AG09309 (cell line): ENCODE data around the gene MYDGF.

Experiments
- DNase-seq: peaks from one replicate; pipeline ENCODE4 v3.0.0-alpha.2; 2010; ENCODE audit warnings: low read depth
- H3K4me3 ChIP-seq: 2 replicates; pipeline ENCODE4 v1.5.1; 2011; ENCODE audit warnings: mild to moderate bottlenecking, low read depth, low read length, moderate library complexity; ENCODE audit not compliant: control insufficient read depth
- TF ChIP-seq, protein P1 (sequence below): IDR thresholded peaks from 2 replicates; pipeline ENCODE4 v1.5.1; 2011; ENCODE audit warnings: mild to moderate bottlenecking, low read depth, low read length, inconsistent platforms; ENCODE audit not compliant: insufficient read depth, control insufficient read depth; ENCODE audit errors: missing control alignments

Gene MYDGF

DNA sequence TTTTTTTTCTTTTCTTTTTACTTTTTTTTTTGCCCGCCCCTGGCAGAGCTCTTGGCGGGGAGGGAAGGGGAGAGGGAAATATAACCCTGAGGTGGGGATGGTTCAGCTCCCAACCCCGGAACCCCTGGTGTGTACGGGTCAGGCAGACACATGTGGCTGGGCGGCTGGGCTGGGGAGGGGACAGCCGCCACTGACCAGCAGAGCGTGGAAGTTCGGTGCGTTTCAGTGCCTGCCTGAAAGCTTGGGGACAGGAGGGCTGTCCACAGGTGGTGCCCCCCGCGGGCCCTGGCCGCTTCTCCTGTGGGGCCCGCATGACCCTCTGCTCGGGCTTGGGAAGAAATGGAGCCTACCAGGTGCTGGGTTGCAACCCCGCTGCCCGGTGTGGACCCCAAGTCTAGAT lies 5.2 kb upstream of the MYDGF start:
- no peak overlapping the region for H3K4me3 ChIP-seq
- no peak for DNase-seq
- TF ChIP-seq, protein P1, sequence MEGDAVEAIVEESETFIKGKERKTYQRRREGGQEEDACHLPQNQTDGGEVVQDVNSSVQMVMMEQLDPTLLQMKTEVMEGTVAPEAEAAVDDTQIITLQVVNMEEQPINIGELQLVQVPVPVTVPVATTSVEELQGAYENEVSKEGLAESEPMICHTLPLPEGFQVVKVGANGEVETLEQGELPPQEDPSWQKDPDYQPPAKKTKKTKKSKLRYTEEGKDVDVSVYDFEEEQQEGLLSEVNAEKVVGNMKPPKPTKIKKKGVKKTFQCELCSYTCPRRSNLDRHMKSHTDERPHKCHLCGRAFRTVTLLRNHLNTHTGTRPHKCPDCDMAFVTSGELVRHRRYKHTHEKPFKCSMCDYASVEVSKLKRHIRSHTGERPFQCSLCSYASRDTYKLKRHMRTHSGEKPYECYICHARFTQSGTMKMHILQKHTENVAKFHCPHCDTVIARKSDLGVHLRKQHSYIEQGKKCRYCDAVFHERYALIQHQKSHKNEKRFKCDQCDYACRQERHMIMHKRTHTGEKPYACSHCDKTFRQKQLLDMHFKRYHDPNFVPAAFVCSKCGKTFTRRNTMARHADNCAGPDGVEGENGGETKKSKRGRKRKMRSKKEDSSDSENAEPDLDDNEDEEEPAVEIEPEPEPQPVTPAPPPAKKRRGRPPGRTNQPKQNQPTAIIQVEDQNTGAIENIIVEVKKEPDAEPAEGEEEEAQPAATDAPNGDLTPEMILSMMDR: no peak

GRCh38 chr19:4673726-4674125 lies 3.6 kb upstream of the MYDGF start:
- TF ChIP-seq, protein P1: no peak
- no peak for DNase-seq
- H3K4me3 ChIP-seq: no peak overlapping the region

GRCh38 chr19:4673216-4673615 lies 3.1 kb upstream of the MYDGF start:
- TF ChIP-seq, protein P1: no peak

DNA sequence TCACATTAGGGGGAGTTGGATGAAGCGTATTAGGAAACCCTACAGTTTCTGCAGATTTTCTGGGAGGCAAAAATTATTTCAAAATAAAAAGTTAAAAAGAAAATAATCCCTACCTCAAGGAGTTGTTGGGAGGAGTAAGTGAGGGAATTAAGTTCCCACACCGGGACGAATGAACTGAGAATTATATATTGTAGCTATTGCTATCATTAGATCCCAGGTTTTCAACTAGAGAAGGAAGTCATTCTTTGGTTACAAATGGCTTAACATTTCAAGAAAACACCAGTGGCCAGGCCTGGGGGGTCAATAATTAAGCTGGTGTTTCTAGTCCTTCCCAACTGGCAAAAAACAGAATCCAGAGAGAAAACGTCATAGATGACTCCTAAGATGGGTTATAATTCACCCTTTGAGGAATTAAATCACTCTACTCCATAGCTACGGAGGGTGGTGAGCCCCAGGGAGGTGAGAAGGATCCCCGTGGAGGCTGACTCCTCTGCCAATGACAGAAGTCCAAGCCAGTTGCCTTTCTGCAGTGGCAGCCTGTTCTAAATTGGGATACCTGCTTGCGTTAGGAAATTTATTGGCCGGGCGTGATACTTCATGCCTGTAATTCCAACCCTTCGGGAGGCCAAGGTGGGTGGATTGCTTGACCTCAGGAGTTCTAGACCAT lies 1.2 kb upstream of the MYDGF start:
- no peak for DNase-seq
- H3K4me3 ChIP-seq: no peak overlapping the region

More at GRCh38 chr19:4673216-4673615, 3.1 kb upstream of the MYDGF start:
- H3K4me3 ChIP-seq: no peak overlapping the region
- DNase-seq: no peak

DNA sequence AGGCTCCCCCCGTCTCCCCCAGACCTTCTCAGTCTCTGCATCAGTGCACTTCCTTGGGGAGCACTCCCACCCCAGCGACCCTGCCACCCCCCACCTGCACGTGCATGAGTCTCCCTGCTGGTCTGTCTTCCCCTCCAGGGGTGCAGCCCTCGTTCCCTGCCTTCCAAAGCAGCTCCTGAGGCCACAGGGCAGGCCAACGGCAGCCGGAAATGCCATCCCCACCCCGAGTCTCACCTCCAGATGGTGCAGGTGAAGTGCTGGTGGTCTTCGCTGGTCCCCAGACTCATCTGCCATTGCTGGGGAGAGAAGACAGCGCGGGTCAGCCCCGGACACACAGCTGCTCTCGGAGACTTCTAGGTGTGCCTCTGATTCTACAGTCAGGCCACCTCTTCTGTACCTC lies 5.5 kb downstream of the MYDGF start:
- TF ChIP-seq, protein P1: no peak
- DNase-seq: no peak
- H3K4me3 ChIP-seq: no peak overlapping the region

More for the DNA sequence above, 1.2 kb upstream of the MYDGF start:
- TF ChIP-seq, protein P1: no peak

DNA sequence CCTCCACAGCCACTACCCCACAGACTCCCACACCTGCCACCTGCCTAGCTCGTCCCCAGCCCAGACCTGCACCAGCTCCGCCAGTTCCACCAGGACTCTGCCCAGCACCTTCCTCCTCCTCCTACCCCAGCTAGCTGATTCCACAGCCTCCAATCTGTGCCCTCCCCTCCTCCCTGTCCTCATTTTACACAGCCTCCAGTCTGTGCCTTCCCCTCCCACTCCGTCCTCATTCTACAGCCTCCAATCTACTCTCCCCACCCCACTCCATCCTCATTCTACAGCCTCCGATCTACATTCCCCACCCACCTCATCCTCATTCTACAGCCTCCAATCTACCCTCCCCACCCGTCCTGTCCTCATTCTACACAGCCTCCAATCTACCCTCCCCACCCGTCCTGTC lies 7.3 kb downstream of the MYDGF start:
- H3K4me3 ChIP-seq: no peak overlapping the region
- DNase-seq: no peak
- TF ChIP-seq, protein P1: no peak
